ENCODE results near the gene LHFPL6. TPM values are rescaled to one million over a fixed set of nuclear protein-coding genes. Genes with fewer than 3 reads are reported as not detected.

Gene LHFPL6
- total and polyA plus RNA-seq, 9 donors = 45.0 to 76.3 (median 59.2) TPM

DNA sequence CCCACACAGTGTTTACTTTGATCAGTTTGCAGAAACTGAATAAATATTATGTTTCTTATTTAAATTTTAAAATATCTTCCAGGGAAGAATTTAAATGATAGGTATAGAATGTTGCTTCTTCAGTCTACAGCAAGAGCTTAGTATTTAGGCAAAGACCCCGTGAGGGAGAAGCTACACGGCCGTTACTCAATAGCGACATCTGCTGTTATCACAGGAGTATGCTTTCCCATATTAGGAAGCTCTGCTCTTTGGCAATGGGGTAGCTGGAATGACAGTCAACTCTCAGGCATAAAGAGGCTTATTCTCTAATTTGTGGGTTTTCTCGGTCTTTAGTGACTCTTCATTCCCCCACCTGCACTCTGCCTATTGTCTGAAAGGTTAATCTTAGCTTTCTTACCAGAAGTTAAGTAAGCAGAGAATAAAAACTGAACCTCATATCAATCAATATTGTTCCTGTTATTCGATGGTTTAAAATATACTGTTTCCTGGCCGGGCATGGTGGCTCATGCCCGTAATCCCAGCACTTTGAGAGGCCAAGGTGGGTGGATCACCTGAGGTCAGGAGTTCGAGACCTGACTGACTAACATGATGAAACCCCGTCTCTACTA, 13.2 kb upstream of the LHFPL6 start:
- Histone ChIP-seq H3K9me3 (replicated peaks; ENCODE audit: control insufficient read depth, low read depth, low read length) (no peaks in the 10 kb centered on the region), H3K4me1 (ENCODE audit: control insufficient read depth, insufficient read depth, low read length) (no peaks in the 10 kb centered on the region), H3K4me3 (ENCODE audit: low read length) (no peak overlapping the region), H3K27me3 (ENCODE audit: control insufficient read depth, insufficient read depth, low read length) (no peaks in the 10 kb centered on the region), H3K27ac (ENCODE audit: low read length) (no peak overlapping the region), H3K36me3 (ENCODE audit: control insufficient read depth, insufficient read depth, low read length) (no peaks in the 10 kb centered on the region)
- DNase-seq = peak; percentile 88
- 0% methylated on average over 4 of the region's 10 CpGs for WGBS (ENCODE audit: insufficient coverage)

DNA sequence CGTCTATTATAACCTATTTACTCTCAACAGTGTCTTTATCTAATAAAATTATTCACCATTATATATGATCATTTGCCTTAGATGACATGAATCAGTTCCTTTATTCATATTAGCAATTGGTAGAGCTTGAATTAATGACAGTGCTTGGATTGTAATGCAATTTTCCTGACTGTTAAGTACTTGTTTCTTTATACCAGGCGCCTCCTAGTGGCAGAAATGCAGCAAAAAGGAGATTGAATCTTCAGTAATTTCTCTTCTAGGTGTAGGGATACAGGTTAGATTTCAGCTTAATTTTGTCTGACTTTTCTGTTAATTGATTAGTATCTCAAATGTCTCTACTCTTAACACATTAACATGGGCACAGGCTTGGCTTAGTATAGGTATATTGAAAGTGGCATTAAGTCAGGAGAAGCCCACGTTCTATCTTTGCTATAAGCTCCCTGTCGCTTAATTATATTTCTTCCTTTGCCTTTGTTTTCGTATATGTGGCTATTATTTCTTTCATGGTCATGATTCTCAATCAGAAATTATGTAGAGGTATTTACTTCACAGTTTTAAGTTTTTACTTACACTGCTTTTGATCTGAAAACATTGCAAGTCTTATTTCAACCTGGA, 9.1 kb upstream of the LHFPL6 start:
- H3K36me3 ChIP-seq (ENCODE audit: control insufficient read depth, insufficient read depth, low read length) = no peaks in the 10 kb centered on the region
- no peaks in the 10 kb centered on the region for H3K4me1 ChIP-seq (ENCODE audit: control insufficient read depth, insufficient read depth, low read length)
- no peaks in the 10 kb centered on the region for H3K27me3 ChIP-seq (ENCODE audit: control insufficient read depth, insufficient read depth, low read length)
- no peaks in the 10 kb centered on the region for H3K9me3 ChIP-seq (replicated peaks; ENCODE audit: control insufficient read depth, low read depth, low read length)
- 0% methylated on average over 1 of the region's 5 CpGs for WGBS (ENCODE audit: insufficient coverage)
- H3K4me3 ChIP-seq (ENCODE audit: low read length) = no peak overlapping the region
- DNase-seq = peak; percentile 87
- H3K27ac ChIP-seq (ENCODE audit: low read length) = no peak overlapping the region

DNA sequence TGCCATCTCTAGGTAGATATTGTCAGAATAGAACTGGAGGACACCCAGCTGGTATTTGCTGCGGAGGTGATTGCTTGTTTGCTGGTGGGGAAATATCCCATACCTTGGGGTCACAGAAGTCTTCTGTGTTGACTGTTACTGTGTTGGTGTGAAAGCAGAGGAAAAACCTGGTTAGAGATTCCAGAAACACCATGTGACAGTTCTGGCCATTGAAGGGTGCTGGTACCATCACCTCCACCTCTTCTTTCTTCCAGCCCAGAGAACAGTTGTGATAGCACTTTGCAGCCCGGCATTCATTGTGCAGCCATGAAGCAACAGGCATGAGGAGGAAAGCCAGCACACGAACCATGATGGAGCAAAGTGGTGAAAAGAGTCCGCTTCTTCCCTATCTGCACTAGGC, 4.9 kb upstream of the LHFPL6 start:
- Histone ChIP-seq H3K27me3 (ENCODE audit: control insufficient read depth, insufficient read depth, low read length) (peaks cover 3% of the 10 kb centered on the region), H3K27ac (ENCODE audit: low read length) (no peak overlapping the region), H3K4me3 (ENCODE audit: low read length) (no peak overlapping the region), H3K9me3 (replicated peaks; ENCODE audit: control insufficient read depth, low read depth, low read length) (no peaks in the 10 kb centered on the region), H3K4me1 (ENCODE audit: control insufficient read depth, insufficient read depth, low read length) (peaks cover 4% of the 10 kb centered on the region), H3K36me3 (ENCODE audit: control insufficient read depth, insufficient read depth, low read length) (no peaks in the 10 kb centered on the region)
- DNase-seq = no peak
- WGBS (ENCODE audit: insufficient coverage) = no CpG with 5 or more reads among the region's 4 CpGs

DNA sequence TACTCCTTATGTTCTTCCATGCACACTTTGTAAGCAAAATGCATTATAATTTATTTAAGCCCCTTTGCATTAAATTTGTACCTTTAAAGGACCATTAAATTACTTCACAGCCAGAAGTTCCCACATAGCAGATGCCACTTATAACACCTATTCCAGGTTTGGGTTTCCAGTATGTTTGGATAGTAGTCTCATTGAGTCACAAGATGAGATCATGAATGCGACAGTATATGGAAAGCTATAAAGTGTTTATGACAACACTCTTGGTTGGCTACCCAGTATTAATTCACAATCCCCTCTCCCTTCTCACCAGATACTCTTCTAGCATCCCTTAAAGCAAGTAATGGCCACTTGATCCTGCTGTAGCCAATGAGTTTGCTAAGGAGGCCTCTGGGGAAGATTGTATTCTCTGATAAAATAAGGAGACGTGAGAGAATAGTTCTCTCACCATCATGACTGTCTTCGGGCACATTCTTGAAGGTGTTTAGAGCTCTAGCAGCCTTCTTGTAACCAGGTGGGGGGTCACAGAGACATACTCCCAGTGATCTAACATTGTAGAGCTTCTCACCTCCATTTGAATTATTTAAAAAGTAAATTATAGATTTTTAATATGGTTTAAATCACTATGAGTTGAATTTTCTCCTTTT, 2.8 kb upstream of the LHFPL6 start:
- Histone ChIP-seq H3K36me3 (ENCODE audit: control insufficient read depth, insufficient read depth, low read length) (peaks cover 4% of the 10 kb centered on the region), H3K4me3 (ENCODE audit: low read length) (no peak overlapping the region), H3K4me1 (ENCODE audit: control insufficient read depth, insufficient read depth, low read length) (peaks cover 7% of the 10 kb centered on the region), H3K27me3 (ENCODE audit: control insufficient read depth, insufficient read depth, low read length) (peaks cover 3% of the 10 kb centered on the region), H3K27ac (ENCODE audit: low read length) (no peak overlapping the region), H3K9me3 (replicated peaks; ENCODE audit: control insufficient read depth, low read depth, low read length) (no peaks in the 10 kb centered on the region)
- DNase-seq = no peak
- no CpG with 5 or more reads among the region's 3 CpGs for WGBS (ENCODE audit: insufficient coverage)

DNA sequence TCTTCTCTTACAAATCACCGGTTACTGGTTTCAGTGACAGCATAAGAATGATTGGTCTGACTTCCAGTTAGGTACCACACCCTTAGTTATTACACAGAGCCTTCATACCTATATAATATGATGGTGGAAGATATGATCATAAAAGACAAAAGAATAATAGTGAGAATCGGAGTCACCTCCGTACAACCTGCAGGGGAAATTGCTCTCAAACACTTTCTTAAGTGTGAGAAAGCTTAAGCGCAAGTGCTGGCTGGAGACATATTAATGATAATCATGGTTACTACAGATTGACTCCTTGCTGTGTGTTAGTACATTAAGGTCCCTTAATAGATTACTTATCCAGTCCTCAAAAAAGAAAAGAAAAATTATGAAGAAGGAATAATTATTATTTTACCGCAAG, 1.8 kb upstream of the LHFPL6 start:
- Histone ChIP-seq H3K4me3 (ENCODE audit: low read length) (no peak overlapping the region), H3K36me3 (ENCODE audit: control insufficient read depth, insufficient read depth, low read length) (peaks cover 6% of the 10 kb centered on the region), H3K9me3 (replicated peaks; ENCODE audit: control insufficient read depth, low read depth, low read length) (no peaks in the 10 kb centered on the region), H3K4me1 (ENCODE audit: control insufficient read depth, insufficient read depth, low read length) (peaks cover 8% of the 10 kb centered on the region), H3K27ac (ENCODE audit: low read length) (no peak overlapping the region), H3K27me3 (ENCODE audit: control insufficient read depth, insufficient read depth, low read length) (peaks cover 3% of the 10 kb centered on the region)
- DNase-seq = no peak
- no CpG with 5 or more reads among the region's 5 CpGs for WGBS (ENCODE audit: insufficient coverage)

- WGBS (ENCODE audit: insufficient coverage) = 4% methylated on average over 10 of the region's 15 CpGs
Observed at GRCh38 chr13:39603424-39603947, 493 bp upstream of the LHFPL6 start.

GRCh38 chr13:39602277-39602613, 748 bp downstream of the LHFPL6 start:
- H3K4me1 ChIP-seq (ENCODE audit: control insufficient read depth, insufficient read depth, low read length) = peaks cover 10% of the 10 kb centered on the region
- 0% methylated on average over 5 of the region's 11 CpGs for WGBS (ENCODE audit: insufficient coverage)
- DNase-seq = no peak
- peaks cover 3% of the 10 kb centered on the region for H3K27me3 ChIP-seq (ENCODE audit: control insufficient read depth, insufficient read depth, low read length)
- no peaks in the 10 kb centered on the region for H3K9me3 ChIP-seq (replicated peaks; ENCODE audit: control insufficient read depth, low read depth, low read length)
- H3K4me3 ChIP-seq (ENCODE audit: low read length) = peak overlapping the region; percentile 93
- peaks cover 6% of the 10 kb centered on the region for H3K36me3 ChIP-seq (ENCODE audit: control insufficient read depth, insufficient read depth, low read length)
- peak overlapping the region; percentile 93 for H3K27ac ChIP-seq (ENCODE audit: low read length)

More at GRCh38 chr13:39603424-39603947, 493 bp upstream of the LHFPL6 start:
- DNase-seq = peak; percentile 60
- Histone ChIP-seq H3K9me3 (replicated peaks; ENCODE audit: control insufficient read depth, low read depth, low read length) (no peaks in the 10 kb centered on the region), H3K27ac (ENCODE audit: low read length) (peak overlapping the region; percentile 94), H3K27me3 (ENCODE audit: control insufficient read depth, insufficient read depth, low read length) (peaks cover 3% of the 10 kb centered on the region), H3K4me1 (ENCODE audit: control insufficient read depth, insufficient read depth, low read length) (peaks cover 10% of the 10 kb centered on the region), H3K36me3 (ENCODE audit: control insufficient read depth, insufficient read depth, low read length) (peaks cover 6% of the 10 kb centered on the region), H3K4me3 (ENCODE audit: low read length) (peak overlapping the region; percentile 93)

- no CpG with 5 or more reads among the region's 3 CpGs for WGBS (ENCODE audit: insufficient coverage)
- H3K4me1 ChIP-seq (ENCODE audit: control insufficient read depth, insufficient read depth, low read length) = peaks cover 10% of the 10 kb centered on the region
- peaks cover 6% of the 10 kb centered on the region for H3K36me3 ChIP-seq (ENCODE audit: control insufficient read depth, insufficient read depth, low read length)
Observed at GRCh38 chr13:39601636-39602035, 1.4 kb downstream of the LHFPL6 start.

GRCh38 chr13:39600766-39601165, 2.2 kb downstream of the LHFPL6 start:
- Histone ChIP-seq H3K4me3 (ENCODE audit: low read length) (peak overlapping the region; percentile 93), H3K36me3 (ENCODE audit: control insufficient read depth, insufficient read depth, low read length) (peaks cover 6% of the 10 kb centered on the region), H3K27me3 (ENCODE audit: control insufficient read depth, insufficient read depth, low read length) (peaks cover 3% of the 10 kb centered on the region), H3K9me3 (replicated peaks; ENCODE audit: control insufficient read depth, low read depth, low read length) (no peaks in the 10 kb centered on the region), H3K27ac (ENCODE audit: low read length) (no peak overlapping the region), H3K4me1 (ENCODE audit: control insufficient read depth, insufficient read depth, low read length) (peaks cover 10% of the 10 kb centered on the region)
- WGBS (ENCODE audit: insufficient coverage) = 64% methylated on average over 6 of the region's 9 CpGs
- peak; percentile 45 for DNase-seq

More at GRCh38 chr13:39601636-39602035, 1.4 kb downstream of the LHFPL6 start:
- Histone ChIP-seq H3K4me3 (ENCODE audit: low read length) (peak overlapping the region; percentile 93), H3K27me3 (ENCODE audit: control insufficient read depth, insufficient read depth, low read length) (peaks cover 3% of the 10 kb centered on the region), H3K27ac (ENCODE audit: low read length) (no peak overlapping the region), H3K9me3 (replicated peaks; ENCODE audit: control insufficient read depth, low read depth, low read length) (no peaks in the 10 kb centered on the region)
- DNase-seq = no peak

DNA sequence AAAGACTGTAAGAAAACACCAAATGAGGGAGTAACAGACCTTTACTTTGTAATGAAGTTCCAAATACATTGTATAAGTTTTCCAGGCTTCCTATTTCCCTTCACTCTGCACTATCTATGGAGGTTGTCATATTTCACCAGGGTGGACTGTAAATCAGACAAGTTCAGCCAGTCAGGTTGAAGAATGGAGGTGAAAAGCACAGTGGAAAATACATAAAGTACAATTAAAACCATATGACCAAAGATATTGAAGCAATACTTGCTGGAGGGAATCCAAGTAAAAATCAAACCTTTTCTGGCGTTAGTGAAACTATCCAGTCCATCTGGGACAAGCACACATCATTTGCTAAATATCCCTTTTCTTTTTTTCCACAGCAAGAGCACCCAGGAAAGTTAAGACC, 3.2 kb downstream of the LHFPL6 start:
- no peak overlapping the region for H3K4me3 ChIP-seq (ENCODE audit: low read length)
- H3K27me3 ChIP-seq (ENCODE audit: control insufficient read depth, insufficient read depth, low read length) = peaks cover 3% of the 10 kb centered on the region
- peaks cover 10% of the 10 kb centered on the region for H3K4me1 ChIP-seq (ENCODE audit: control insufficient read depth, insufficient read depth, low read length)
- WGBS (ENCODE audit: insufficient coverage) = no CpG with 5 or more reads among the region's 1 CpG
- H3K9me3 ChIP-seq (replicated peaks; ENCODE audit: control insufficient read depth, low read depth, low read length) = no peaks in the 10 kb centered on the region
- H3K36me3 ChIP-seq (ENCODE audit: control insufficient read depth, insufficient read depth, low read length) = peaks cover 13% of the 10 kb centered on the region
- peak overlapping the region; percentile 18 for H3K27ac ChIP-seq (ENCODE audit: low read length)
- peak; percentile 87 for DNase-seq
